ENCODE measurements around the gene SLC16A7.

Gene SLC16A7

GRCh38 chr12:59678759-59679411, 83.1 kb downstream of the SLC16A7 start:
- no peak overlapping the region for H3K4me3 Mint-ChIP-seq
- no peaks in the 10 kb centered on the region for H3K4me1 Mint-ChIP-seq
- no peak overlapping the region for H3K27ac Mint-ChIP-seq
- no peaks in the 10 kb centered on the region for H3K27me3 Mint-ChIP-seq (ENCODE audit: low read depth, poor library complexity)
- no peaks in the 10 kb centered on the region for H3K36me3 Mint-ChIP-seq (ENCODE audit: low read depth)
- H3K9me3 Mint-ChIP-seq, result no peaks in the 10 kb centered on the region
- TF ChIP-seq CTCF (IDR thresholded peaks at IDR 0.05), result no peak
- DNase-seq, result no peak

GRCh38 chr12:59689776-59690175, 93.9 kb downstream of the SLC16A7 start:
- Mint-ChIP-seq H3K4me1 (no peaks in the 10 kb centered on the region), H3K27ac (no peak overlapping the region), H3K4me3 (no peak overlapping the region), H3K9me3 (no peaks in the 10 kb centered on the region), H3K36me3 (ENCODE audit: low read depth) (no peaks in the 10 kb centered on the region), H3K27me3 (ENCODE audit: low read depth, poor library complexity) (no peaks in the 10 kb centered on the region)
- TF ChIP-seq CTCF (IDR thresholded peaks at IDR 0.05), result no peak
- DNase-seq, result no peak

DNA sequence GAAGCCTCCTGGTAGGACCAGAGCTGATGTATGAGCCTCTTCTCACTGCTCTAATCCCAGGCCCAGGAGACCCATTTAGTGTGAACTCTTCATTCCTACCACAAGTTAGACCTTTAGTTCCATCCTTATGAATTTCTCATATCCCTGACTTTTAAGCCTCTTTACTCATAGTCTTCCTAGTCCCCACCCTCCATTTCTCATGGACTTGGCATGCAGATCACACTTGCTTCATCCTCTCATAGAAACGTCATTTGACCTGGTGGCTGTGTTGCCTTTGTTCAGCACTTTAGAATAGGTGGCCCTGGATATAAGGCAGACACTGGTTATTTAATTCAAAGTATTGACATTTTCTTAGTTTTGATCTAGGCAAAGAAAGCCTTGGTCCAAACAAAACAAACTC, 99.5 kb downstream of the SLC16A7 start:
- Mint-ChIP-seq H3K4me1 (no peaks in the 10 kb centered on the region), H3K27me3 (ENCODE audit: low read depth, poor library complexity) (no peaks in the 10 kb centered on the region), H3K4me3 (no peak overlapping the region), H3K27ac (no peak overlapping the region), H3K9me3 (no peaks in the 10 kb centered on the region), H3K36me3 (ENCODE audit: low read depth) (no peaks in the 10 kb centered on the region)
- TF ChIP-seq CTCF (IDR thresholded peaks at IDR 0.05), result no peak
- no peak for DNase-seq

GRCh38 chr12:59698600-59698999, 102.8 kb downstream of the SLC16A7 start:
- H3K27ac Mint-ChIP-seq, result no peak overlapping the region
- no peaks in the 10 kb centered on the region for H3K27me3 Mint-ChIP-seq (ENCODE audit: low read depth, poor library complexity)
- H3K4me3 Mint-ChIP-seq, result no peak overlapping the region
- H3K4me1 Mint-ChIP-seq, result no peaks in the 10 kb centered on the region
- no peaks in the 10 kb centered on the region for H3K9me3 Mint-ChIP-seq
- DNase-seq, result no peak
- TF ChIP-seq CTCF (IDR thresholded peaks at IDR 0.05), result no peak
- no peaks in the 10 kb centered on the region for H3K36me3 Mint-ChIP-seq (ENCODE audit: low read depth)

GRCh38 chr12:59699421-59700152, 103.8 kb downstream of the SLC16A7 start:
- Mint-ChIP-seq H3K27me3 (ENCODE audit: low read depth, poor library complexity) (no peaks in the 10 kb centered on the region), H3K27ac (no peak overlapping the region), H3K36me3 (ENCODE audit: low read depth) (no peaks in the 10 kb centered on the region), H3K9me3 (no peaks in the 10 kb centered on the region), H3K4me3 (no peak overlapping the region), H3K4me1 (no peaks in the 10 kb centered on the region)
- no peak for TF ChIP-seq CTCF (IDR thresholded peaks at IDR 0.05)
- no peak for DNase-seq

DNA sequence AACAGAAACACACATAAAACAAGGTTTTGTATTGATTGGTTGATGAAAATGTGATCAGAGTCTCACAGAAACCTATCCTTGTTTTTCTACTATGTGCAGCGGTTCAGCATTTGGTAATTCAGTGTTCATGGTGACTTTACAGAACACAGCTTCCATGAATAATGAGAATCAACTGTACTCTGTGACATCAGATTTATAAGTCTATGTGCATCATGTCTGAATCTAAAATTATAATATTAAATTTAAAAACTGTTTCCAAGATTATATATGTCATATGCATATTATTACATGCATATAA, 104.3 kb downstream of the SLC16A7 start:
- no peaks in the 10 kb centered on the region for H3K36me3 Mint-ChIP-seq (ENCODE audit: low read depth)
- DNase-seq, result no peak

More for the DNA sequence above, 104.3 kb downstream of the SLC16A7 start:
- no peaks in the 10 kb centered on the region for H3K27me3 Mint-ChIP-seq (ENCODE audit: low read depth, poor library complexity)
- no peaks in the 10 kb centered on the region for H3K9me3 Mint-ChIP-seq
- H3K27ac Mint-ChIP-seq, result no peak overlapping the region
- H3K4me3 Mint-ChIP-seq, result no peak overlapping the region
- H3K4me1 Mint-ChIP-seq, result no peaks in the 10 kb centered on the region
- no peak for TF ChIP-seq CTCF (IDR thresholded peaks at IDR 0.05)
